Mucosa of gallbladder (tissue), 1 donor: ENCODE results near the gene KIAA1614. TPM values are rescaled to one million over a fixed set of nuclear protein-coding genes. Genes with fewer than 3 reads are reported as not detected.

Experiments
- total RNA-seq: library from RNA; stranded (reverse); gene quantifications from one replicate; pipeline ENCODE4 v1.2.1, GENCODE V29; 2021
- donor health status: DM: no; HTN: no; CAD: no.

The KIAA1614 gene
- total RNA-seq, 1 donor from 2014 or later: 7.7 TPM

Other genes starting within 250 kb of the KIAA1614 start
- 20.3 TPM for gene STX6, start 110.0 kb downstream of the KIAA1614 start, total RNA-seq
- gene MR1, start 121.1 kb downstream of the KIAA1614 start, total RNA-seq: 26.9 TPM
- gene IER5, start 175.8 kb downstream of the KIAA1614 start, total RNA-seq: 13.9 TPM